ENCODE measurements around the gene C2CD4B. TPM values are rescaled to one million over a fixed set of nuclear protein-coding genes. Genes with fewer than 3 reads are reported as not detected.

The C2CD4B gene
- total RNA-seq, 1 donor = not detected

- Histone ChIP-seq H3K27ac (ENCODE audit: low read depth, low read length) (no peak overlapping the region), H3K4me2 (ENCODE audit: insufficient read depth, low read length) (no peak overlapping the region), H2AFZ (ENCODE audit: low read length) (no peak overlapping the region), H3K9me3 (ENCODE audit: low read depth, low read length) (no peaks in the 10 kb centered on the region), H4K20me1 (ENCODE audit: insufficient read depth, low read length) (no peaks in the 10 kb centered on the region), H3K27me3 (ENCODE audit: insufficient read depth, low read length) (peaks cover 3% of the 10 kb centered on the region), H3K4me1 (ENCODE audit: insufficient read depth, low read length) (peaks cover 3% of the 10 kb centered on the region), H3K4me3 (ENCODE audit: insufficient read depth, low read length) (no peak overlapping the region), H3K79me2 (ENCODE audit: insufficient read depth, low read length) (no peaks in the 10 kb centered on the region), H3K36me3 (ENCODE audit: insufficient read depth, low read length) (no peaks in the 10 kb centered on the region)
- TF ChIP-seq CTCF (IDR thresholded peaks at IDR 0.05; ENCODE audit: extremely low read depth, low read depth, low read length) = no peak
- no peak for DNase-seq (ENCODE audit: insufficient read length, low spot score, missing footprints)
These were observed 40.1 kb downstream of the C2CD4B start for GRCh38 chr15:62124973-62125303.

GRCh38 chr15:62124176-62124972 is 40.7 kb downstream of the C2CD4B start:
- Histone ChIP-seq H4K20me1 (ENCODE audit: insufficient read depth, low read length) (no peaks in the 10 kb centered on the region), H3K79me2 (ENCODE audit: insufficient read depth, low read length) (no peaks in the 10 kb centered on the region), H3K9me3 (ENCODE audit: low read depth, low read length) (no peaks in the 10 kb centered on the region), H3K36me3 (ENCODE audit: insufficient read depth, low read length) (no peaks in the 10 kb centered on the region), H3K27me3 (ENCODE audit: insufficient read depth, low read length) (peaks cover 3% of the 10 kb centered on the region), H2AFZ (ENCODE audit: low read length) (peak overlapping the region; percentile 72), H3K27ac (ENCODE audit: low read depth, low read length) (no peak overlapping the region), H3K4me2 (ENCODE audit: insufficient read depth, low read length) (no peak overlapping the region), H3K4me3 (ENCODE audit: insufficient read depth, low read length) (no peak overlapping the region), H3K4me1 (ENCODE audit: insufficient read depth, low read length) (peaks cover 3% of the 10 kb centered on the region)
- no peak for TF ChIP-seq CTCF (IDR thresholded peaks at IDR 0.05; ENCODE audit: extremely low read depth, low read depth, low read length)
- no peak for DNase-seq (ENCODE audit: insufficient read length, low spot score, missing footprints)

DNA sequence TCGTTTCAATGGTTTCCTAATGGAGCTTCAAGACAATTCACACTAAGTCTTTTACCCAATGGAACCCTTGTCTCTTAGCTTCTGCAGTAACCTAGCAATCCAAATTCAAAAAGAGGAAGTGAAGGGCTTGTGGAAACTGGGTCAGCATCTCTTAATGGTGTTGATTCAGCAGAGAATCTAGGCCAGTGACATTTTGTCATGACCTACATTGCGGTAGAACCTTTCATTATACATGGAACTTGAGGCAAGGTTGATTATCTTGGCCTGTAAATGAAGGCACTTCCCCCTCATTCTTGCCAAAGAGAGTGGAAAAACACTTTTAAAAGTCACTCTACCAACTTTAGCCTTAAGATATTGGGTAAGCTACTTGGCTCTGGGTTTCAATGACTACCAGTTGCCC is 42.8 kb downstream of the C2CD4B start:
- Histone ChIP-seq H3K4me1 (ENCODE audit: insufficient read depth, low read length) (peaks cover 13% of the 10 kb centered on the region), H3K36me3 (ENCODE audit: insufficient read depth, low read length) (no peaks in the 10 kb centered on the region), H2AFZ (ENCODE audit: low read length) (no peak overlapping the region), H3K79me2 (ENCODE audit: insufficient read depth, low read length) (no peaks in the 10 kb centered on the region), H3K4me2 (ENCODE audit: insufficient read depth, low read length) (no peak overlapping the region), H3K4me3 (ENCODE audit: insufficient read depth, low read length) (no peak overlapping the region), H3K27me3 (ENCODE audit: insufficient read depth, low read length) (no peaks in the 10 kb centered on the region), H3K9me3 (ENCODE audit: low read depth, low read length) (no peaks in the 10 kb centered on the region), H4K20me1 (ENCODE audit: insufficient read depth, low read length) (no peaks in the 10 kb centered on the region), H3K27ac (ENCODE audit: low read depth, low read length) (no peak overlapping the region)
- DNase-seq (ENCODE audit: insufficient read length, low spot score, missing footprints) = no peak
- no peak for TF ChIP-seq CTCF (IDR thresholded peaks at IDR 0.05; ENCODE audit: extremely low read depth, low read depth, low read length)

GRCh38 chr15:62121273-62122015 is 43.6 kb downstream of the C2CD4B start:
- H3K27me3 ChIP-seq (ENCODE audit: insufficient read depth, low read length) = no peaks in the 10 kb centered on the region
- H2AFZ ChIP-seq (ENCODE audit: low read length) = no peak overlapping the region
- H3K79me2 ChIP-seq (ENCODE audit: insufficient read depth, low read length) = no peaks in the 10 kb centered on the region
- H3K4me3 ChIP-seq (ENCODE audit: insufficient read depth, low read length) = no peak overlapping the region
- H3K9me3 ChIP-seq (ENCODE audit: low read depth, low read length) = no peaks in the 10 kb centered on the region
- H3K4me1 ChIP-seq (ENCODE audit: insufficient read depth, low read length) = peaks cover 13% of the 10 kb centered on the region
- no peaks in the 10 kb centered on the region for H3K36me3 ChIP-seq (ENCODE audit: insufficient read depth, low read length)
- H3K4me2 ChIP-seq (ENCODE audit: insufficient read depth, low read length) = no peak overlapping the region
- no peak for DNase-seq (ENCODE audit: insufficient read length, low spot score, missing footprints)
- no peaks in the 10 kb centered on the region for H4K20me1 ChIP-seq (ENCODE audit: insufficient read depth, low read length)
- H3K27ac ChIP-seq (ENCODE audit: low read depth, low read length) = no peak overlapping the region
- TF ChIP-seq CTCF (IDR thresholded peaks at IDR 0.05; ENCODE audit: extremely low read depth, low read depth, low read length) = no peak

All from osteoblast (primary cell).